NCI-H187 treated with DMSO at 0.1 percent for 48 hours (cell line): ENCODE results near the gene TCF7.

Experiments
- DNase-seq: peaks from one replicate; lab custom pipeline; 2025; lab: John Stamatoyannopoulos, UW

The TCF7 gene

GRCh38 chr5:134113363-134113889, 1.1 kb upstream of the TCF7 start:
- DNase-seq, result no peak

DNA sequence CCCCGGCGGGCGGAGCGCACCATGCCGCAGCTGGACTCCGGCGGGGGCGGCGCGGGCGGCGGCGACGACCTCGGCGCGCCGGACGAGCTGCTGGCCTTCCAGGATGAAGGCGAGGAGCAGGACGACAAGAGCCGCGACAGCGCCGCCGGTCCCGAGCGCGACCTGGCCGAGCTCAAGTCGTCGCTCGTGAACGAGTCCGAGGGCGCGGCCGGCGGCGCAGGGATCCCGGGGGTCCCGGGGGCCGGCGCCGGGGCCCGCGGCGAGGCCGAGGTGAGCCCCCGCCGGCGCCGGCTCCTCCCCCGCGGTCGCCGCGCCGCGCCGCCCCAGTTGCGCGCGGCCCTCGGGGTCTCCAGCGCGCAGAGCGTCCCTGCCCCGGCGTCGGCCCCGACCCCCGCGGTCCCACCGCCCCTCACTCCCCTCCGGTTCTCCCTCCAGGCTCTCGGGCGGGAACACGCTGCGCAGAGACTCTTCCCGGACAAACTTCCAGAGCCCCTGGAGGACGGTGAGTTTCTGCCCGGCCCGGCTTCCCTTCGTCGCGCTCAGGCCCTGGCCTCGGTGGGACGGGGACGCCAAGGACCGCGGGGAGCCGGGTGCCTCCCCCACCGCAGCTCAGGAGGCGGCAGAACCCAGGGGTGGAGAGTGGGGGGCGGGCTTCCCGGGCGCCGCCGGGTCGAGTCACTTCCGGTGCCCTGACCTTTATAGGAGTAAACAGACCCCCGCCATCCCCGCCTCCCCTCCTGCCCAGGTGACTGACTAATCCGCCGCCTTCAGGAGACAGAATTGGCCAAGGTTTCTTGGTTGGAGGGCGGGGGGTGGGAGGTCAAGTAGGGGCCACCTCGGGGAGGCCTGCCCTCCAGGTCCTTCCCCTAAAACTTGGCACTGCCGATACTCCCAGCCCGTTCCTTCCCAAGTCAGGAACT, 665 bp downstream of the TCF7 start:
- no peak for DNase-seq

- no peak for DNase-seq
Observed at GRCh38 chr5:134115806-134116175, 1.3 kb downstream of the TCF7 start.

DNA sequence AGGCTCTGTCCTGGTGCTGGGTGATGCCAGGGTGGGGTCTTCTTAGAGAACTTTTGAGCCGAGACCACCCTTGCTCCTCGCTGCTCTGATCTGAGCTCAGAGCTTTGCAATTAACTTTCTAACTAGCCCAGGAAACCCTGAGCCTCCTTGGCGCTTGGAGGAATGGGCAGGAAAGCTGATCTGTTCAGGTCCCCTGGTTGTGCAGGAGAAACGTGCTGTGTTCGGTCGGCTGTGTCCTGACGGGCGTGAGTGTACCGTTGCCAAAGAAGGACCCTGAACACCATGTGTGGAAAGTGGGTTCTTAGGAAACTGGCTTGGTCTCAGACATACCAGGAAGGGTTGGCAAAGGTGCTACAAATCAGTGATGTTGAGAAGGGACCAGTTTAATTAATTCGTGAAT, 1.8 kb downstream of the TCF7 start:
- DNase-seq, result no peak

GRCh38 chr5:134116789-134117761, 2.6 kb downstream of the TCF7 start:
- no peak for DNase-seq

DNA sequence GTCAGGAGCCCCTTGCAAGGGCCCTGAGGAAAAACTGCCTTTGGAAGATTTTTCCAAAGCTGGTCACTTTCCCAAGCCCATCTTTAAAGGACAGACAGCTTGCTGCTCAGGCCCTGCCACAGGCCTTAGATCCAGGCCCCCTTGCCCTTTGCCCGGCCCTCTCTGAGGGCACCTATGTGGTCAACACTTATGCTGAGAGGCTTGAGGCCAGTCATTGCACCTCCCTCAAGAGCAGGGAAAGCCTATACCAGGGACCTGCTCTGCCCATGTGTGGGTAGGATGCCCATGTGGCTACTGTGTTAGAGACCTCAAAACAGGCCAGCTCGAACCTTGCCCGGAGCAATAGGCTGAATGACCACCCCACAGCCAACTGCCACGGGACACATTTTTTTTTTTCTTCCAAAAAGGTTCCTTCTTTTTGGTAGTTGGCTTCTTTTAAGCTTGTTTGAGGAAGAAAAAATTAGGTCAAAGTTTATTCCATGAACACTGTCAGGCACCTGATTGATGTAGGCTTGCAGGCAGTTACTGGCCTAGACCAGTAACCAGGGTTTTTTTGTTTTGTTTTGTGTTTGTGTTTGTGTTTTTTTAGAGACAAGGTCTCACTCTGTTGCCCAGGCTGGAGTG, 3.8 kb downstream of the TCF7 start:
- DNase-seq, result no peak

DNA sequence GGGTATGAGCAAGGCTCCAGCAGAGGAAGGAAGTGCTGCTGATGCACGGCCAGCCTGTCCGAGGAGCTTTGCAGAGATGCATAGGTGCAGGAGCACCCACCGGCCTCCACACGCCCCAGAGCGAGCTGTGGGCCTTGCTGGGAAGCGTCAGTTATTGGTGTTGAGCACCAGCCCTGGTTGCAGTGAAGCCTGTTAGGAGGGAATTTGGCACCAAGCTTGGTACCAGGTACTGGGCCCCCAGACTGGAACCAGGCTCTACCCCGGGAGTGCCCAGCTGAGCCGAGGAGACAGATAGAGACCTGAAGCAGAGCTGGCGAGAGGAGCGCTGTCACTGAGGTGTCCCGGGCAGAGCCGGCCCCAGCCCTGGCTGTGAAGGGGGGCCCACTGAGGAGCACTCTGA, 5.2 kb downstream of the TCF7 start:
- no peak for DNase-seq

- no peak for DNase-seq
Observed at GRCh38 chr5:134120386-134121138, 6.1 kb downstream of the TCF7 start.

- no peak for DNase-seq
Observed at GRCh38 chr5:134122530-134122929, 8.0 kb downstream of the TCF7 start.

- no peak for DNase-seq
Observed at GRCh38 chr5:134123360-134123759, 8.9 kb downstream of the TCF7 start.

DNA sequence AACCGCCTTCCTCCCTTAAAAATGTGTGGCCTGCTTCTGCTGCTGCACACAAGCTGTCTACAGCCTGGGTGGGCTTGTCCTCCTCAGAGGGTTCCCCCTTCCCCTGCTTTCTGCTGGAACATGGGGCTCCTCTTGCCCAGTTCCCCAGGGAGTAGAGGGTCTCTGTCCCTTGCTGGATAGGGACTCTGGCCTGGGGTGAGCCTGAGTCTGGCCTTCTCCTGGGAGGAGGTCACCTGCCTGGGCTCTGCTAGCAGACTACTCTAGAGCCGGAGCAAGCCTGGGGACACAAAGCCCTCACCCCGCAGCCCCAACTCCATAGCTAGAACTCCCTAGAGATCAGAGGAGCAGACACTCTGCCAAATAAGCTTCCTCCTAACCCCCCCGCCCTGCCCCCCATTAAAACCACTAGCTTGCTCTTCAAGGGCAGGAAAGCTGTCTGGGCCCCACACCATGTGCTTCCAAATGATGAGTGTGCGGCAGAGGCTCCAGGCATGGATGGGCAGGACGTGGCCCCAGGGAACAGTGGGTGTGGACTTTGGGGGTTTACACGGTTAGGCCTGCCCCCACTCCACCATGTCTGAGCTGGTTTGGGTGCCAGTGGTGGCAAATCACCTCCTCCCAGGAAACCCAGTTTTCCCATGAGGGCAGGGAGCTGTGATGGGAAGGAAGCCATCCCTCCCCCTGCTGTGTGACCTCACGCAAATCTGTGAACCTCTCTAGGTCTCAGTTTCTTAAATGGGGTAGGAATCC, 10.0 kb downstream of the TCF7 start:
- DNase-seq, result no peak

DNA sequence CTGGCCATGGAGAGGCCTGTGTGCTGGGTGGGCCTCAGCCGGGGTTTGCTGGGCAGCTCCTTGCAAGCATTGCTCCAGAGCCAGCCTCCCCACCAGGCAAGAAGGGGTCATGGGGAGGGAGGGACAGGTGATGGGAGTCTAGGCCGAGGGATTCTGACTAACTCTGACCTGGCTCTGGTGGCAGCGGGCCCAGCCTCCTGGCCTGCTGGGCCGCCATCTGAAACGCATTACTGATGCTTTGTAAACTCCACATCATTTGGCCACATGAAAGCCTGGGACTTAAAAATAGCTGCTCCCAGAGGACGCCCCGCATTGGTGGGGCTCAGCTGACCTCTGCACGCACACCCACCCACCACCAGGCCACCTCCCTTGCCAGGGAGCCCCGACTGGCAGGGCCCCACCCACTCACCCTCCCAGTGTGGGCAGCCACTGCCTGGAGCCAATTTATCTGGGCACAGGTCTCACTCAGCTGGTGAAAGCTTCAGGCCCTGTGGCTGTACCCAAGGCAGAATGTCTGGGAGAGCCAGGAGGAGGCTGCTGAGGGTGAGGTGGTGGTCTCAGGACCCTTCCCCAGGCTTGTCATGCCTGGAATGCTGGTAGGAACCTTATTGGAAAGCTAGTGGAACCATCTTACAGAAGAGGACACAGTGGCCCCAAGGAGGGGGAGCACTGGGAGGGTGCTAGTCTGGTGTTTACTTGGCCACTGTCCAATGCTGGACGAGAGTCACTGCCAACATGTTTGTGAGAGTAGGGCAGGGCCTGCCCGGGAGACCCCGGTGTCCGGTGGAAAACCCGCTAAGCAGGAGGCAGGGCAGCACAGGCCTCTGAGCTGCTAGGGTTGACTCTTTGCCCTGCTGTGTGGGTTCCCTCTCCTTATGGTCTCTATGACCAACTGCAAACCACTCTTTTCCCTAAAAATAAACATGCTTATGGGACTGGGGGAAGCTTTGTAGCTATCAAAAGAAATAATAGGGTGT, 10.8 kb downstream of the TCF7 start:
- DNase-seq, result no peak

DNA sequence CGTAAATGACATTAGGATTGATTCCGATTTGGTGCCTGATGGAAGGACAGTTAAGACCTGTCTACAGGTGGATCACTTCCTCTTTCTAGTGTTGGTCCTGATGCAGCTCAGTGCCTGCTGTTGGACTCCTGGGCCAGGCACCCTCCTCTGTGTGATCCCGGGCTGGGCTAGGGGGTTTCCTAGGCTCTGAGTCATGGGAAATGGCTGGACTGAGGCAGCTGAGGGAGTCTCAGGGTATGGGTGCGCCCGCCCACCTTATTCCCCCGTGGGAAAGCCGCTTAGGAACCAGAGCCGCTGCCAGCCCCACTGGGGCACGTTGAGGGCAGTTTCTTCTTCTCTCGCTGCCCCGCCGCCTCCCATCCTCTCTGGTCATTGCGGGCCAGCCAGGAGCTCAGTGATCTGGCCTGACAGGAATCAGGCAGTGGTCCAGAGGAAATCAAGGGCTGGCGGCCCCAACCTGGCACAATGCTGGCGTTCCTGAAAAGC, 12.9 kb downstream of the TCF7 start:
- DNase-seq, result no peak

DNA sequence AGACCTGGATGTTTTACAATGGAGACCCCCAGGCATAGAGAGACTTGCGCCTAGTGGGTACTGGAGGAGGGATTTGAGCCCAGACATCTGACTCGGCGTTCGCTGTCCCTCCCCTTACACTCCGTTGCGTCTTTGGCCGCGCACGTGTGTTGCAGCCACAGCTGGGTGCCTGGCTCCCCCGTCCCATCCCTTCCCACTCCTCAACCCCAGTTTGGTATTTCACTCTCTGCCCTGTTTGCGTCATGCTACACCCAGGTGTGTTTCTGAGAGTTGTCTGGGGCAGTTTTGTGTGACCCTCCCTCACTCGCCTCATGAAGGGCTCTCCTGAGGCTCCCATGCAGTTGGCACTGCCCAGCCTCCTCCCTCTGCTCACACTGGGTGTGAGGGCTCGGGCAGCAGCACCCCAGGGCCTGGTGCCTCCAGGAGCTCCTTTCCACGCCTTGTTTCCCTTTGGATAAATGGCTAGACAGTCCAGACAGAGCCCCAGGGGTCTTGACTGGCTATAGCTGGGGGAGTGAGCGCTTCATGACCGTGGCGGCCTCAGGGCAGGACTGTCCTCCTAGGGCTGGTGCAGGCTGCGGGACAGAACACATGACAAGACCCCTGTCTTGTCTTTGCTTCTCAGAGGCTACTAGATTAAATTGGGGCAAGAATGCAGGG, 13.6 kb downstream of the TCF7 start:
- DNase-seq, result no peak

DNA sequence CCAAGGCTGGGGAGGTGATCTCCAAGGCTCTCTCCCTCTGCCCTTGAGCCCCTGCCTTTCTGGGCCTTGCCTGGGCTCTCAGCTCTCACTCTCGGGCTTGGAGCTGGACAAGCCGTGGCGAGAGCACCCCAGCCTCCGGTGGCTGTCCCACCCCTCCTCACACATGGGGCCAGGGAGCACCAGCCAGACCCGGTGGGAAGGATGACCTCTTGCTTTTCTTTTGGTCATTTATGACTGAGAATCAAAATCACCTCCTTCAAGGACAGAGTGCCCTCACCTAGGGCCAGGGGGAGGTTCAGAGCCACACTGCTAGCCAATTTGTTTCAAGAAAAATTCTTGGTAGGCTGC, 14.1 kb downstream of the TCF7 start:
- no peak for DNase-seq

GRCh38 chr5:134129411-134130238, 15.1 kb downstream of the TCF7 start:
- DNase-seq, result no peak

DNA sequence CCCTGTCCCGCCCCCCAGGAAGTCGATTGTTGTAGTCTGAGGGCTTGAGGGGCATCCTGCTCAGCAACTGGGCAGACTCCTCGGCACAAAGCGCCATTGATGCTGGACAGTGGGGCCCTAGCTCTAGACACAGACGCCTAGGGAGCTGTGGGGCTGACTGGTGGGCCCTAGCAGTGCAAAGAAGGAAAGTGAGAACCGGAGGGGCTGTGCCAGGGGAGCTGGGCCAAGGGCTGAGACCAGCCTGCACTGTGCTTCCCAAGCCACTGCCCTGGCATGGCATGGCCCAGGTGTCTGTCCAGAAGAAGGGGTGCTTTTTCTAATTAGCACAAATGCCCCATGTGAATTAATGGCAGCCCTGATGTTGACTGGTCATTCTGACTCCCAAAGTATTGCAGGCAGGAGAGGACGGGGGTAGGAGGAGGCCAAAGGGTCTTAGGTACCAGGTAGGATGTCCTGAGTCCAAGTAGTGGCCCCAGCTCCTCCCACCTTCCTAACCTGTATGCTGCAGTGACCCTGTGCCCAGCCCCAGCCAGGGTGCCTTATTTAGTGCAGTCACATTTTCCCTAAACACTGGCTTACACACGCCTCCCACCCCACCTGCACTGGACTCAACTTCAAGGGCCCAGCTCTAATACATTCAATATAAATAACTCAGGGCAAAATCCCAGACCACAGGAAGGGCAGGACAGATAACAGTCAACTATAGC, 15.9 kb downstream of the TCF7 start:
- no peak for DNase-seq
